ENCODE data around the gene POLQ. TPM values are rescaled to one million over a fixed set of nuclear protein-coding genes. Genes with fewer than 3 reads are reported as not detected.
A peak's percentile ranks its signal among the peaks of the same experiment; 100 is the strongest.

Gene POLQ
- total and polyA plus RNA-seq, 4 donors, result 0.10 to 13.2 (median 0.22) TPM

DNA sequence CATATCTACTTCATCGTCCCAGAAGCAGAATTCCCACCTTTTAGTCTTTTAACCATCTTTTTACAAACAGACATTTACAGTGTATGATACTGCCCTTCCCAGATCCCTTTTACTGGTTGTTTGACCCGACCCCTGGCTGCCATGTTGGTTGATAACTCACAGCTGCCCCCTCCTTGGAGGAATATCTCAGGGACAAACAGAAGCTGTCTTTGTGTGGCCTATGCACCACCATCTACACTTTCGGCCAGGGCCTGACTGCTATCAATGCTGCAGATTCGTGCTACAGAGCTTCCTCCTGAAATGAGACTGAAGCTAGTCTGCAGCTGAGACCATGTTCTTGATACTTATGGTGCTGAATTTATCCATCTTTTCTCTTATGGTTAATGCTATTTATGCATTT is 6.6 kb upstream of the POLQ start:
- H3K9me3 ChIP-seq (ENCODE audit: control insufficient read depth in 4 of 4, low read length in 3 of 4), result no peaks in the 10 kb centered on the region
- TF ChIP-seq, protein P1, sequence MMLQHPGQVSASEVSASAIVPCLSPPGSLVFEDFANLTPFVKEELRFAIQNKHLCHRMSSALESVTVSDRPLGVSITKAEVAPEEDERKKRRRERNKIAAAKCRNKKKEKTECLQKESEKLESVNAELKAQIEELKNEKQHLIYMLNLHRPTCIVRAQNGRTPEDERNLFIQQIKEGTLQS (IDR thresholded peaks at IDR 0.05), result no peak
- TF ChIP-seq, protein P2, sequence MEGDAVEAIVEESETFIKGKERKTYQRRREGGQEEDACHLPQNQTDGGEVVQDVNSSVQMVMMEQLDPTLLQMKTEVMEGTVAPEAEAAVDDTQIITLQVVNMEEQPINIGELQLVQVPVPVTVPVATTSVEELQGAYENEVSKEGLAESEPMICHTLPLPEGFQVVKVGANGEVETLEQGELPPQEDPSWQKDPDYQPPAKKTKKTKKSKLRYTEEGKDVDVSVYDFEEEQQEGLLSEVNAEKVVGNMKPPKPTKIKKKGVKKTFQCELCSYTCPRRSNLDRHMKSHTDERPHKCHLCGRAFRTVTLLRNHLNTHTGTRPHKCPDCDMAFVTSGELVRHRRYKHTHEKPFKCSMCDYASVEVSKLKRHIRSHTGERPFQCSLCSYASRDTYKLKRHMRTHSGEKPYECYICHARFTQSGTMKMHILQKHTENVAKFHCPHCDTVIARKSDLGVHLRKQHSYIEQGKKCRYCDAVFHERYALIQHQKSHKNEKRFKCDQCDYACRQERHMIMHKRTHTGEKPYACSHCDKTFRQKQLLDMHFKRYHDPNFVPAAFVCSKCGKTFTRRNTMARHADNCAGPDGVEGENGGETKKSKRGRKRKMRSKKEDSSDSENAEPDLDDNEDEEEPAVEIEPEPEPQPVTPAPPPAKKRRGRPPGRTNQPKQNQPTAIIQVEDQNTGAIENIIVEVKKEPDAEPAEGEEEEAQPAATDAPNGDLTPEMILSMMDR (IDR thresholded peaks at IDR 0.05; ENCODE audit: low read depth, low read length, missing input control), result no peak
- TF ChIP-seq FOXA1 (IDR thresholded peaks at IDR 0.05), result no peak
- no peak for TF ChIP-seq MAX (IDR thresholded peaks at IDR 0.05)
- TF ChIP-seq JUND (IDR thresholded peaks at IDR 0.05), result no peak
- no peak for TF ChIP-seq YY1 (IDR thresholded peaks at IDR 0.05)
- TF ChIP-seq EGR1 (IDR thresholded peaks at IDR 0.05; ENCODE audit: low read depth in 2 of 2), result no peak
- TF ChIP-seq GABPA (IDR thresholded peaks at IDR 0.05 in 1 of 2, conservative IDR thresholded peaks at IDR 0.05 in 1 of 2), result no peak
- TF ChIP-seq, protein P3, sequence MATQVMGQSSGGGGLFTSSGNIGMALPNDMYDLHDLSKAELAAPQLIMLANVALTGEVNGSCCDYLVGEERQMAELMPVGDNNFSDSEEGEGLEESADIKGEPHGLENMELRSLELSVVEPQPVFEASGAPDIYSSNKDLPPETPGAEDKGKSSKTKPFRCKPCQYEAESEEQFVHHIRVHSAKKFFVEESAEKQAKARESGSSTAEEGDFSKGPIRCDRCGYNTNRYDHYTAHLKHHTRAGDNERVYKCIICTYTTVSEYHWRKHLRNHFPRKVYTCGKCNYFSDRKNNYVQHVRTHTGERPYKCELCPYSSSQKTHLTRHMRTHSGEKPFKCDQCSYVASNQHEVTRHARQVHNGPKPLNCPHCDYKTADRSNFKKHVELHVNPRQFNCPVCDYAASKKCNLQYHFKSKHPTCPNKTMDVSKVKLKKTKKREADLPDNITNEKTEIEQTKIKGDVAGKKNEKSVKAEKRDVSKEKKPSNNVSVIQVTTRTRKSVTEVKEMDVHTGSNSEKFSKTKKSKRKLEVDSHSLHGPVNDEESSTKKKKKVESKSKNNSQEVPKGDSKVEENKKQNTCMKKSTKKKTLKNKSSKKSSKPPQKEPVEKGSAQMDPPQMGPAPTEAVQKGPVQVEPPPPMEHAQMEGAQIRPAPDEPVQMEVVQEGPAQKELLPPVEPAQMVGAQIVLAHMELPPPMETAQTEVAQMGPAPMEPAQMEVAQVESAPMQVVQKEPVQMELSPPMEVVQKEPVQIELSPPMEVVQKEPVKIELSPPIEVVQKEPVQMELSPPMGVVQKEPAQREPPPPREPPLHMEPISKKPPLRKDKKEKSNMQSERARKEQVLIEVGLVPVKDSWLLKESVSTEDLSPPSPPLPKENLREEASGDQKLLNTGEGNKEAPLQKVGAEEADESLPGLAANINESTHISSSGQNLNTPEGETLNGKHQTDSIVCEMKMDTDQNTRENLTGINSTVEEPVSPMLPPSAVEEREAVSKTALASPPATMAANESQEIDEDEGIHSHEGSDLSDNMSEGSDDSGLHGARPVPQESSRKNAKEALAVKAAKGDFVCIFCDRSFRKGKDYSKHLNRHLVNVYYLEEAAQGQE (IDR thresholded peaks at IDR 0.05), result no peak
- no peak for TF ChIP-seq FOXA2 (IDR thresholded peaks at IDR 0.05)
- no peak for TF ChIP-seq TAF1 (conservative IDR thresholded peaks at IDR 0.05)
- no peak for TF ChIP-seq SP1 (IDR thresholded peaks at IDR 0.05)
- peak overlapping the region in 2 of 3 donors; percentile 23 to 32 for H3K4me3 ChIP-seq (ENCODE audit: low read depth in 1 of 3, low read length in 3 of 3)
- no peaks in the 10 kb centered on the region for H3K27me3 ChIP-seq (ENCODE audit: control insufficient read depth in 4 of 4, insufficient read depth in 4 of 4, low read length in 3 of 4)
- H3K27ac ChIP-seq (ENCODE audit: low read depth in 1 of 2, low read length in 2 of 2), result no peak overlapping the region
- WGBS, result 58% methylated on average over 4 of the region's 4 CpGs
- no peaks in the 10 kb centered on the region for H3K36me3 ChIP-seq (ENCODE audit: control insufficient read depth in 4 of 4, insufficient read depth in 3 of 4, low read depth in 1 of 4, low read length in 3 of 4)
- DNase-seq (ENCODE audit: low spot score), result no peak
- H3K4me1 ChIP-seq (ENCODE audit: control insufficient read depth in 4 of 4, insufficient read depth in 4 of 4, low read length in 3 of 4), result no peaks in the 10 kb centered on the region
- H3K9ac ChIP-seq (ENCODE audit: low read depth in 1 of 2, low read length in 2 of 2), result no peak overlapping the region

DNA sequence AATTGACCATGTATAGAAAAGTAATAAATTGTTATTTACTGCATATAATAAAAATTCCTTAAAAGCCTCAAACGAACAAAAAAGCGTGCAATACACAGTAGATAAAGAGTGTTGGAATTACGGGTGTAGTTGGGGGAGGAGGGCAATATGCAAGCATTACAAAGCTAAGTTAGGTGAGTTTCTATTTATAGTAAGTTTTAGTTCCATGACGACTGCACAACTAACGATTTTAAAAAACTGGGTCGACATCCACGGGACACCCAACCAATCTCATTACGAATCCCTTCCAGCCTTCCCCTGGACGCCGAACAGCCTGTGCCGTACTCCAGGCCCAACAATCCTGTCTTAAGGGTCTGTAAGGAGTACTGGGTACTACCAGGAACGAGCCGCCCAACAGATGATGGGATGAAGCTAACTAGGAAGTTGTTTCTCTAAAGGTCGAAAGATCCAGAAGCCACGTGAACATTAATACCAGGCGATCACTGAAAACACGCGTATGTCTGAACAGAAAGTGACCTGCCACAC is 677 bp downstream of the POLQ start:
- Histone ChIP-seq H3K36me3 (ENCODE audit: control insufficient read depth in 4 of 4, insufficient read depth in 3 of 4, low read depth in 1 of 4, low read length in 3 of 4) (no peaks in the 10 kb centered on the region), H3K9ac (ENCODE audit: low read depth in 1 of 2, low read length in 2 of 2) (no peak overlapping the region), H3K27me3 (ENCODE audit: control insufficient read depth in 4 of 4, insufficient read depth in 4 of 4, low read length in 3 of 4) (no peaks in the 10 kb centered on the region), H3K4me1 (ENCODE audit: control insufficient read depth in 4 of 4, insufficient read depth in 4 of 4, low read length in 3 of 4) (peaks cover 4 to 14% (median 10%) of the 10 kb centered on the region in 4 donors), H3K27ac (ENCODE audit: low read depth in 1 of 2, low read length in 2 of 2) (no peak overlapping the region), H3K9me3 (ENCODE audit: control insufficient read depth in 4 of 4, low read length in 3 of 4) (no peaks in the 10 kb centered on the region), H3K4me3 (ENCODE audit: low read depth in 1 of 3, low read length in 3 of 3) (peak overlapping the region; percentile 49 to 82 (median 53))
- no peak for DNase-seq (ENCODE audit: low spot score)
- no peak for TF ChIP-seq FOXA1 (IDR thresholded peaks at IDR 0.05)
- 6% methylated on average over 18 of the region's 18 CpGs for WGBS

DNA sequence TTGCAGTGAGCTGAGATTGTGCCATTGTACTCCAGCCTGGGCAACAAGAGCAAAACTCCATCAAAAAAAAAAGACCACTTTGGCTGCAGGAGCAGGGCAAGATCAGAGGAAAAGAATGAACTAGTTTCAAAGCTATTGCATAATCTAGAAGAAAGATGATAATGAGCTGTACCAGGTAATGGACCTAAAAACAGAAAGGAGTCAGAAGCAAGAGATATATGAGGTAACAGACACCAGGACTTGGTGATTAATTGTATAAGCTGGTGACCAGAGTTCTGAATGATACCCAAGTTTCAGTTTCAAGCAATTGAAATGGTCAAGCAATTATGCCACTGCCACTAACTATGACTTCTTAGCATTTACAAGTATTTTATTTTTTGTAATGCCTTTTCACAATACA is 2.9 kb downstream of the POLQ start:
- Histone ChIP-seq H3K27me3 (ENCODE audit: control insufficient read depth in 4 of 4, insufficient read depth in 4 of 4, low read length in 3 of 4) (no peaks in the 10 kb centered on the region), H3K36me3 (ENCODE audit: control insufficient read depth in 4 of 4, insufficient read depth in 3 of 4, low read depth in 1 of 4, low read length in 3 of 4) (no peaks in the 10 kb centered on the region), H3K4me3 (ENCODE audit: low read depth in 1 of 3, low read length in 3 of 3) (no peak overlapping the region), H3K9me3 (ENCODE audit: control insufficient read depth in 4 of 4, low read length in 3 of 4) (no peaks in the 10 kb centered on the region), H3K9ac (ENCODE audit: low read depth in 1 of 2, low read length in 2 of 2) (no peak overlapping the region), H3K4me1 (ENCODE audit: control insufficient read depth in 4 of 4, insufficient read depth in 4 of 4, low read length in 3 of 4) (peaks cover 4 to 14% (median 10%) of the 10 kb centered on the region in 4 donors), H3K27ac (ENCODE audit: low read depth in 1 of 2, low read length in 2 of 2) (no peak overlapping the region)
- no peak for DNase-seq (ENCODE audit: low spot score)
- TF ChIP-seq GABPA (IDR thresholded peaks at IDR 0.05 in 1 of 2, conservative IDR thresholded peaks at IDR 0.05 in 1 of 2) (no peak), FOXA1 (IDR thresholded peaks at IDR 0.05) (no peak), TAF1 (conservative IDR thresholded peaks at IDR 0.05) (no peak), EGR1 (IDR thresholded peaks at IDR 0.05; ENCODE audit: low read depth in 2 of 2) (no peak), NR2F2 (IDR thresholded peaks at IDR 0.05) (no peak), JUND (IDR thresholded peaks at IDR 0.05) (no peak), SP1 (IDR thresholded peaks at IDR 0.05) (no peak), HNF4G (IDR thresholded peaks at IDR 0.05) (no peak)
- TF ChIP-seq, protein P2 (IDR thresholded peaks at IDR 0.05; ENCODE audit: low read depth, low read length, missing input control), result no peak
- TF ChIP-seq, protein P1 (IDR thresholded peaks at IDR 0.05), result no peak
- TF ChIP-seq, protein P3 (IDR thresholded peaks at IDR 0.05), result no peak
